ENCODE results near the gene ROM1. TPM values are rescaled to one million over a fixed set of nuclear protein-coding genes. Genes with fewer than 3 reads are reported as not detected.
"Not testable (repeated sequence)": the region's sequence is repeated elsewhere in the genome, so short reads cannot be mapped to it uniquely, and the experiment has no call there.

Gene ROM1
- total RNA-seq, 1 experiment from 2014 or later: 1.6 TPM

DNA sequence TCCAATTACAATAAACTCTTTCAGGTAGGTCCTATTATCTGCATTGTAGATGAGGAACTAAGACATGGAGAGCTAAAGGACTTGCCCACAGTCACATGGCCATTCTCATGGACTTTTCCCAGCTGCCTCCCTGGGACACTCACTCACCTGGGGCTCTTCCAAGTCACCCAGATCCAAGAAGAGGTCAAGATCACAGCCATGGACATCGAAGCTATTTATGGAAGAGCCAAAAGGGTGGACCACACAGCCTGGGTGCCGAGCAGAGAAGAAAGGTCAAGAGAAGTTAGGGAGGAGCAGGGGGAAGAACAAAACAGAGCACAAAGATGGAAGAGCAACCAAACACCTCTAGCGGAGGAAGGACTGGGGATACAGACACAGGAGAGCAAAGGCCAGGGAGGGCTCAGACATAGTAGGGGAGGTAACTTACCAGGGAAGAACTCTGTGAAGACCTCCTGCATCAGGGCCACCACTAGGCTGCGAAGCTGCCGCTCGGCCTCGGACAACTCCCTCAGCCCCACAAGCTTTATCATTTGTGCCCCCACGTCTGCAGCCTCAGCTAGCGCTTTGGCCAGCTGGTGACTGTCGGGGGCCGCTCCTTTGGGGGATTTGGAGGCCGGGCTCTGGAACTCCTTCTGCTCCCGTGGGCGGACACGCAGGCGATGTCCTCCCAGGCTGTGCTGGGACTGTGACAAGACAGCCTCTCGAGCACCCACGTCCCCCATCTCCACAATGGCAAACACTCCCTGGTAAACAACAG, 31.9 kb upstream of the ROM1 start:
- peaks cover 3% of the 10 kb centered on the region for H3K4me1 Mint-ChIP-seq (ENCODE audit: low read depth, unreplicated experiment)
- peaks cover 23% of the 10 kb centered on the region for H3K36me3 Mint-ChIP-seq (ENCODE audit: insufficient read depth, unreplicated experiment)
- H3K27me3 Mint-ChIP-seq (ENCODE audit: unreplicated experiment): no peaks in the 10 kb centered on the region
- H3K4me3 Mint-ChIP-seq (ENCODE audit: low read depth, unreplicated experiment): no peak overlapping the region
- BruUV-seq (replicated peaks): no TSS peak
- intact Hi-C loops (cut with micrococcal nuclease; ENCODE audit: unreplicated experiment): no loop called here
- no peak for DNase-seq
- no peaks in the 10 kb centered on the region for H3K9me3 Mint-ChIP-seq (ENCODE audit: low read depth, unreplicated experiment)
- CTCF ChIA-PET: no interaction called here
- TF ChIP-seq, protein P1, sequence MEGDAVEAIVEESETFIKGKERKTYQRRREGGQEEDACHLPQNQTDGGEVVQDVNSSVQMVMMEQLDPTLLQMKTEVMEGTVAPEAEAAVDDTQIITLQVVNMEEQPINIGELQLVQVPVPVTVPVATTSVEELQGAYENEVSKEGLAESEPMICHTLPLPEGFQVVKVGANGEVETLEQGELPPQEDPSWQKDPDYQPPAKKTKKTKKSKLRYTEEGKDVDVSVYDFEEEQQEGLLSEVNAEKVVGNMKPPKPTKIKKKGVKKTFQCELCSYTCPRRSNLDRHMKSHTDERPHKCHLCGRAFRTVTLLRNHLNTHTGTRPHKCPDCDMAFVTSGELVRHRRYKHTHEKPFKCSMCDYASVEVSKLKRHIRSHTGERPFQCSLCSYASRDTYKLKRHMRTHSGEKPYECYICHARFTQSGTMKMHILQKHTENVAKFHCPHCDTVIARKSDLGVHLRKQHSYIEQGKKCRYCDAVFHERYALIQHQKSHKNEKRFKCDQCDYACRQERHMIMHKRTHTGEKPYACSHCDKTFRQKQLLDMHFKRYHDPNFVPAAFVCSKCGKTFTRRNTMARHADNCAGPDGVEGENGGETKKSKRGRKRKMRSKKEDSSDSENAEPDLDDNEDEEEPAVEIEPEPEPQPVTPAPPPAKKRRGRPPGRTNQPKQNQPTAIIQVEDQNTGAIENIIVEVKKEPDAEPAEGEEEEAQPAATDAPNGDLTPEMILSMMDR (IDR thresholded peaks at IDR 0.05; ENCODE audit: unreplicated experiment): no peak
- no peak overlapping the region for H3K27ac Mint-ChIP-seq (ENCODE audit: unreplicated experiment)

DNA sequence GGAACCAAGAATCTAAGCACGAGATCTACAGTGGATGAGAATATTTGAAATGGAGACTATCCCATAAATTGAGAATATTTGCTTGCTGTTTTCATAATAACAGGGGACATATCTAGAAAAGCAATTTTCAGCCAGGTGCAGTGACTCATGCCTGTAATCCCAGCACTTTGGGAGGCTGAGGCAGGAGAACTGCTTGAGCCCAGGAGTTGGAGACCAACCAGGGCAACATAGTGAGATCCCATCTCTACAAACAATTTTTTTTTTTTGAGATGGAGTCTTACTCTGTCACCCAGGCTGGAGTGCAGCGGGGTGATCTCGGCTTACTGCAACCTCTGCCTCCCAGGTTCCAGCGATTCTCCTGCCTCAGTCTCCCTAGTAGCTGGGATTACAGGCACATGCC, 31.3 kb upstream of the ROM1 start:
- BruUV-seq (replicated peaks); H3K27ac Mint-ChIP-seq (ENCODE audit: unreplicated experiment); H3K9me3 Mint-ChIP-seq (ENCODE audit: low read depth, unreplicated experiment); H3K27me3 Mint-ChIP-seq (ENCODE audit: unreplicated experiment); H3K4me1 Mint-ChIP-seq (ENCODE audit: low read depth, unreplicated experiment); DNase-seq; H3K4me3 Mint-ChIP-seq (ENCODE audit: low read depth, unreplicated experiment); intact Hi-C loops (cut with micrococcal nuclease; ENCODE audit: unreplicated experiment); CTCF ChIA-PET: not testable (repeated sequence)
- peaks cover 27% of the 10 kb centered on the region for H3K36me3 Mint-ChIP-seq (ENCODE audit: insufficient read depth, unreplicated experiment)

DNA sequence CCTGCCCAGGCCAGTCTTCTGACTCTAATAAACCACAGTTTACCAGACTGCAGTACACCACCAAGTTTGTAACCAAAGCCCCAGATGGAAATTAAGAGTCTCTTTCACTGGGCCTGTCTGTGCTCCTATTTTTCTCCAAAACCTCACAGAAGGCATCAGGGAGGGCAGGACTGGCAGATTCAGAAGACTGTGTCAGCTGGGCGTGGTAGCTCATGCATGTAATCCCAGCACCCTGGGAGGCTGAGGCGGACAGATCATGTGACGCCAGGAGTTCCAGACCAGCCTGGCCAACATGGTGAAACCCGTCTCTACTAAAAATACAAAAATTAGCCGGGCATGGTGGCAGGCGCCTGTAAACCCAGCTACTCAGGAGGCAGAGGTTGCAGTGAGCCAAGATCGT, 27.7 kb upstream of the ROM1 start:
- intact Hi-C loops (cut with micrococcal nuclease; ENCODE audit: unreplicated experiment); BruUV-seq (replicated peaks); H3K27ac Mint-ChIP-seq (ENCODE audit: unreplicated experiment): not testable (repeated sequence)

DNA sequence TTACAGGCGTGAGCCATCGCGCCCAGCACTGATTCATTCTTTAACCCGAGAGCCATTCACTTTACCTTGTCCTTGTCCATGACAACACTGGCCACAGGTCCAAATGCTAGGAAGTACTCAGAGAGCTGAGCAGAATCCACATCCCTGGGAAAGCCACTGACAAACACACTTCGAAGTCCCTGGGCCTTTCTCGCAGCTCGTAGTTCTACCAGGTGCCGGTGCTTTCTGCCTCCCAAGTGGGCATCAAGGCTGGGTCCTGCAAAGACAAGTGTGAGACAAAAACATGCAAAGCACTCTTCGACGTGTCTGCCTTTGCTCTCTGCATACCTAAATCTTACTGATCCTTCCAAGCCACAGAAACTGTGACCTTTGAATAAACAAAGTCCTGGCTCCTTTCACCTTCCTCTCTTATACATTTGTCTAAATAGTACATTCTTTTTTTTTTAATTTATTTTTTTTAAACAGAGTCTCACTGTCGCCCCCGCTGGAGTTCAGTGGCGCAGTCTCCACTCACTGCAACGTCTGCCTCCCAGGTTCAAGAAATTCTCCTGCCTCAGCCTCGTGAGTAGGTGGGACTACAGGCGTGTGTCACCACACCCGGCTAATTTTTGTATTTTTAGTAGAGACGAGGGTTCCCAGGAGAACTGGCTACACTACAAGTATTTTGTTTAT, 24.0 kb upstream of the ROM1 start:
- Mint-ChIP-seq H3K9me3 (ENCODE audit: low read depth, unreplicated experiment) (no peaks in the 10 kb centered on the region), H3K4me1 (ENCODE audit: low read depth, unreplicated experiment) (no peaks in the 10 kb centered on the region), H3K36me3 (ENCODE audit: insufficient read depth, unreplicated experiment) (peaks cover 46% of the 10 kb centered on the region), H3K27me3 (ENCODE audit: unreplicated experiment) (no peaks in the 10 kb centered on the region), H3K27ac (ENCODE audit: unreplicated experiment) (no peak overlapping the region), H3K4me3 (ENCODE audit: low read depth, unreplicated experiment) (no peak overlapping the region)
- no TSS peak for BruUV-seq (replicated peaks)
- CTCF ChIA-PET: no interaction called here
- intact Hi-C loops (cut with micrococcal nuclease; ENCODE audit: unreplicated experiment): no loop called here
- TF ChIP-seq, protein P1 (IDR thresholded peaks at IDR 0.05; ENCODE audit: unreplicated experiment): peak; percentile 16
- no peak for DNase-seq

More for the DNA sequence above, 27.7 kb upstream of the ROM1 start:
- H3K27me3 Mint-ChIP-seq (ENCODE audit: unreplicated experiment); H3K4me1 Mint-ChIP-seq (ENCODE audit: low read depth, unreplicated experiment); H3K9me3 Mint-ChIP-seq (ENCODE audit: low read depth, unreplicated experiment); DNase-seq; H3K4me3 Mint-ChIP-seq (ENCODE audit: low read depth, unreplicated experiment): not testable (repeated sequence)
- H3K36me3 Mint-ChIP-seq (ENCODE audit: insufficient read depth, unreplicated experiment): peaks cover 21% of the 10 kb centered on the region
- CTCF ChIA-PET: interaction anchor here (0.6 kb wide), 1 partner anchor 97 kb away, joined by 4 read pairs; no protein-coding TSS in a partner anchor

DNA sequence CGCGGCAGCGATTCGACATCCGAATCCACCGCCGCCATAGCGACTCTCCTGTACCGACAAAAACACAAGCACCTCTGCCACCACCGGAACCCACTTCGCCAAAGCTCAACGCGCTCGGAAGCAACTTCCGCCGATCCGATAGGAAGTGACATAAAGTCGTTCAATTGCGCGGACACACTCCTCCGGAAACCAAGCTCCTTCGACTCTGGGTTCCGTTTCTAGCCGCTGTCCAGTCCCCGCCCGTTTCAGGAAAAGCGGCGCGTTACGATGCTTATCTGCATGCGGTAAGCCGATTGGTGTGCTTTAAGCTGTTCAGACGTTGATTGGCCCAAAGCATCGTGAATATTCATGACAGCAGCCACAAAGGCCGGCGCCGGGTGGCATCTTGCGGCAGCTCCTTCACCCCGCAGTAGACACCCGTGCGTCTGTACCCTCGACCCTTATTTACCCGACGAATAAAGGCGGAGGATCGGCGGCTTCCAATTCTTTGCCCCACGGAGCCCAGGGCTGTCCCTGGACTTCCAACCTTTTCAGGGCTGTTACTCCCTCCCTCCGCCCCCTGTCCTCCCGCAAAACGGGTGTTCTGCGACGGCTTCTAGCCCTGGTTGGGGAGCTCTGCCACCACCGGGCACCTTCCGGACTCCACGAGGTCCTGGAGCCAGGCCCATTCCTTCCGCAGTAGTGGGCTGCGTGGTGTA, 21.5 kb upstream of the ROM1 start, which contains the start of gene TUT1:
TUT1 (minus strand) TSS at position 76 of the 698 bp plus-strand sequence; CDS start at position 38, 38 bp downstream.
- intact Hi-C loops (cut with micrococcal nuclease; ENCODE audit: unreplicated experiment): no loop called here
- peak; percentile 94 for DNase-seq
- H3K4me3 Mint-ChIP-seq (ENCODE audit: low read depth, unreplicated experiment): peak within 1 kb of the TSS; percentile 92
- H3K27ac Mint-ChIP-seq (ENCODE audit: unreplicated experiment): peak within 1 kb of the TSS; percentile 71
- TSS peak; percentile 100 for BruUV-seq (replicated peaks)
- no peaks in the 10 kb centered on the region for H3K9me3 Mint-ChIP-seq (ENCODE audit: low read depth, unreplicated experiment)
- H3K4me1 Mint-ChIP-seq (ENCODE audit: low read depth, unreplicated experiment): no peaks in the 10 kb centered on the region
- CTCF ChIA-PET: interaction anchor here (0.6 to 2.2 kb wide), 18 partner anchors 9 to 210 kb away, joined by 3 to 21 read pairs (median 4); partner anchors contain the start of genes C11orf98, CSKMT, EEF1G and GANAB
- H3K36me3 Mint-ChIP-seq (ENCODE audit: insufficient read depth, unreplicated experiment): peaks cover 52% of the 10 kb centered on the region
- TF ChIP-seq, protein P1 (IDR thresholded peaks at IDR 0.05; ENCODE audit: unreplicated experiment): no peak
- no peaks in the 10 kb centered on the region for H3K27me3 Mint-ChIP-seq (ENCODE audit: unreplicated experiment)

All from Calu3 (cell line).